Uterus (tissue), 4 donors: ENCODE results near the gene DSG3. TPM values are rescaled to one million over a fixed set of nuclear protein-coding genes. Genes with fewer than 3 reads are reported as not detected.

Experiments used
- DNase-seq, 2 donors: peaks; one replicate each; pipeline ENCODE4 v3.0.0-alpha.2; 2019 to 2020
- H3K27ac ChIP-seq, 2 donors: fragments of 200-600 bp; sonication (generic); 1 replicate in 1 of 2; 2 replicates in 1 of 2; pipeline ENCODE4 v1.5.1; 2016 to 2018
- H3K27me3 ChIP-seq, 2 donors: fragments of 200-600 bp; sonication (generic); one replicate each; pipeline ENCODE4 v1.5.1; 2018 to 2019; ENCODE audit warnings: control low read depth in 1 of 2
- H3K36me3 ChIP-seq, 2 donors: fragments of 200-600 bp; sonication (generic); one replicate each; pipeline ENCODE4 v1.5.1; 2019; ENCODE audit warnings: control low read depth in 1 of 2
- H3K4me1 ChIP-seq, 2 donors: fragments of 200-600 bp; sonication (generic); one replicate each; pipeline ENCODE4 v1.5.1; 2018 to 2019; ENCODE audit warnings: control low read depth in 1 of 2
- H3K4me3 ChIP-seq, 2 donors: fragments of 200-600 bp; sonication (generic); 1 replicate in 1 of 2; 2 replicates in 1 of 2; pipeline ENCODE4 v1.5.1; 2018 to 2019; ENCODE audit warnings: mild to moderate bottlenecking in 1 of 2
- H3K9me3 ChIP-seq, 2 donors: fragments of 200-600 bp; sonication (generic); one replicate each; pipeline ENCODE4 v1.5.1; 2019; ENCODE audit warnings: control low read depth in 1 of 2
- POLR2A ChIP-seq, 2 donors: fragments of 450-650 bp; IDR thresholded peaks; one replicate each; pipeline ENCODE4 v1.6.1; 2016; ENCODE audit warnings: antibody characterized with exemption in 2 of 2, mild to moderate bottlenecking in 1 of 2, moderate library complexity in 1 of 2
- intact Hi-C: fragments of 100-400 bp; cut with DNase I; formaldehyde crosslinking; loops from one replicate; pipeline ENCODE4 v1.15.1; 2023; ENCODE audit warnings: low total_unique reads
- total RNA-seq, 4 donors: library from RNA; depleted of rRNA in 3 of 4; stranded (reverse); fragments of >200 nt in 3 of 4; gene quantifications; one replicate each; pipeline versions ENCODE4 v1.1.0 to v1.2.4, GENCODE V29; 2014 to 2023
- TF ChIP-seq, protein P1 (sequence below), 4 experiments: fragments of 200-600 bp in 2 of 4; fragments of 450-650 bp in 2 of 4; sonication (generic) in 2 of 4; IDR thresholded peaks; one replicate each; pipeline ENCODE4 v1.5.1; 2016 to 2019; ENCODE audit warnings: antibody characterized with exemption in 4 of 4, mild to moderate bottlenecking in 2 of 4, moderate library complexity in 1 of 4
- donor health status: DM: yes; HTN: yes; CAD: no.

The DSG3 gene
- total RNA-seq, 4 donors from 2014 or later = 0.07 to 0.12 TPM; not detected in 2

DNA sequence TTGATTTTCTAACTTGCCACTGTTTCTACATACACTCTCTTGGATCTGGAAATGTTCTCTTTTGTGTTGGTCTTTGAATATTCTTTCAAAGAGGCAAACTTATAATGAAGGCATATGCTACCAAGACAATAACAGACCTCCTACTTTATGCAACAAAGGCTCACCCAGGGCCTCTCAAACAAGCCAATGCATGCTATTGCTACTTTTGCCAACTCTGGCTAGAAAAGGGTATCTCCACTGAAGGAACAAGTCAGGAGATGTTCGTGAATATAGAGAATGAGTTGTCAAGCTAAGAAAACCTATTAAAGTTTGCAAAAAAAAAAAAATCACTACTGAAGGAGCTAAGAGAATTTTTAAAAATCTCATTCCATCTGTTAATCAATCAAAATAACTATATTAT is 34.5 kb downstream of the DSG3 start:
- no peaks in the 10 kb centered on the region for H3K27me3 ChIP-seq
- H3K9me3 ChIP-seq = no peaks in the 10 kb centered on the region
- H3K36me3 ChIP-seq = no peaks in the 10 kb centered on the region
- H3K4me3 ChIP-seq = no peak overlapping the region
- no peak for DNase-seq
- intact Hi-C loops = no loop called here
- no peaks in the 10 kb centered on the region for H3K4me1 ChIP-seq
- TF ChIP-seq, protein P1, sequence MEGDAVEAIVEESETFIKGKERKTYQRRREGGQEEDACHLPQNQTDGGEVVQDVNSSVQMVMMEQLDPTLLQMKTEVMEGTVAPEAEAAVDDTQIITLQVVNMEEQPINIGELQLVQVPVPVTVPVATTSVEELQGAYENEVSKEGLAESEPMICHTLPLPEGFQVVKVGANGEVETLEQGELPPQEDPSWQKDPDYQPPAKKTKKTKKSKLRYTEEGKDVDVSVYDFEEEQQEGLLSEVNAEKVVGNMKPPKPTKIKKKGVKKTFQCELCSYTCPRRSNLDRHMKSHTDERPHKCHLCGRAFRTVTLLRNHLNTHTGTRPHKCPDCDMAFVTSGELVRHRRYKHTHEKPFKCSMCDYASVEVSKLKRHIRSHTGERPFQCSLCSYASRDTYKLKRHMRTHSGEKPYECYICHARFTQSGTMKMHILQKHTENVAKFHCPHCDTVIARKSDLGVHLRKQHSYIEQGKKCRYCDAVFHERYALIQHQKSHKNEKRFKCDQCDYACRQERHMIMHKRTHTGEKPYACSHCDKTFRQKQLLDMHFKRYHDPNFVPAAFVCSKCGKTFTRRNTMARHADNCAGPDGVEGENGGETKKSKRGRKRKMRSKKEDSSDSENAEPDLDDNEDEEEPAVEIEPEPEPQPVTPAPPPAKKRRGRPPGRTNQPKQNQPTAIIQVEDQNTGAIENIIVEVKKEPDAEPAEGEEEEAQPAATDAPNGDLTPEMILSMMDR (IDR thresholded peaks at IDR 0.05) = no peak
- no peak for TF ChIP-seq POLR2A (IDR thresholded peaks at IDR 0.05)
- no peak overlapping the region for H3K27ac ChIP-seq

DNA sequence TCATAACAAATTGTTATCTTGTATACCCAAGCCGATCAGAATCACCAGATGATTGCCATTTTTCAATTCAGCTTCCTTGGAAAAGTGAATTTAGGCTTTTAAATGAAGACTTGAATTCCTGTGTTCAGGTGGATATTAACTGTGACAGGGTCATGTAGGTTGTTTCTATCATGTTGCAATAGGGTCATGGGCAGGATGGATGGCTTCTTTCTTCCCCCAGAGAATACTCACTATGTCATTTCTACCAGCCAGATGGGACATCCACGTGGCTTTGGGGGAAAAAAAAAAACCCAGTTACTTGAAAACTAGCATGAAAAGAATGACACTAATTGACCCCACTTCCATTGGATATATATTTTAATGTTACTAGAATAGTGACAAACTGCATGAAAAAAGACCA is 35.9 kb downstream of the DSG3 start:
- no peak for DNase-seq
- no peaks in the 10 kb centered on the region for H3K9me3 ChIP-seq
- H3K4me1 ChIP-seq = no peaks in the 10 kb centered on the region
- H3K4me3 ChIP-seq = no peak overlapping the region
- no peak overlapping the region for H3K27ac ChIP-seq
- H3K27me3 ChIP-seq = no peaks in the 10 kb centered on the region
- H3K36me3 ChIP-seq = no peaks in the 10 kb centered on the region
- intact Hi-C loops = no loop called here
- TF ChIP-seq, protein P1 (IDR thresholded peaks at IDR 0.05) = no peak
- TF ChIP-seq POLR2A (IDR thresholded peaks at IDR 0.05) = no peak

DNA sequence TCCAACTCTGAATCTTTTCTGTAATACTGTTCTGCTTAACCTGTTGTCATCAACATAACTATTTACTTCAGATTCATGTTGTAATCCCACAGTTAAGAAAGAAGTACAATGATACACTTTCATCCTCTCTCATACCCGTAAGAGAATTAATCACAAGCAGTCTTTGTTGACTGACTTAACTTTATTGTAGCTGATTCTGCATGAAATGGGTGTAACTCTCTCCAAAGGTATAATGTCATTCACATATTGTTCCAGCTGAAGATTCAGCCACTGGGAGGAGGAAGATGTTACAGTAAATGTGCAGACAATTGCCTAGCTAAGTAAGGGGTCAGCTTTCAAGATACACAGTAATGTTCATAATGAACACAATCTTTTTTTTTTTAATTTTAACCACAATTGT is 36.9 kb downstream of the DSG3 start:
- intact Hi-C loops = no loop called here
- Histone ChIP-seq H3K4me3 (no peak overlapping the region), H3K36me3 (no peaks in the 10 kb centered on the region), H3K4me1 (no peaks in the 10 kb centered on the region), H3K27me3 (no peaks in the 10 kb centered on the region), H3K27ac (no peak overlapping the region), H3K9me3 (no peaks in the 10 kb centered on the region)
- no peak for DNase-seq
- TF ChIP-seq, protein P1 (IDR thresholded peaks at IDR 0.05) = no peak
- TF ChIP-seq POLR2A (IDR thresholded peaks at IDR 0.05) = no peak

DNA sequence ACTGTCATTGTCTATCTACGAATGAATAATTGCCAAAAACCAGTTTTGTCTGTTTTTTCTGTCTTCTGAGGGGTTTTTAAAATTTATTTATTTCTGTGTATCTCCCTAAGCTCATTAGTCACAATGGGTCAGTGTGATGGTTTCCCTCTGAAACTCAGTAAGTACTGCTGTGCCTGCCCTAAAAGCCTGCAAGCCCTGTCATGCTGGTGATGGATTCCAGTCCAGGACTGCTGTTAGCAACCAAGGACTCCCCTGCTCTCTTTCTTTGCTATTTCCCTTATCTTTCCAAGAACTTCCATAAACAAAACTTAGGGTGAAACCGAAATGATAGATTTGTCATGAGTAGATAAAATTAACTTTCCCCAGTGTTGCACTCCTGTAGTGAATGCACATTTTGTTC is 38.6 kb downstream of the DSG3 start:
- intact Hi-C loops = no loop called here
- DNase-seq = peak; percentile 40 to 65
- no peak overlapping the region for H3K4me3 ChIP-seq
- H3K27ac ChIP-seq = peak overlapping the region in 1 of 2 donors; percentile 5
- no peaks in the 10 kb centered on the region for H3K4me1 ChIP-seq
- no peaks in the 10 kb centered on the region for H3K27me3 ChIP-seq
- H3K36me3 ChIP-seq = no peaks in the 10 kb centered on the region
- no peaks in the 10 kb centered on the region for H3K9me3 ChIP-seq
- TF ChIP-seq POLR2A (IDR thresholded peaks at IDR 0.05) = no peak

DNA sequence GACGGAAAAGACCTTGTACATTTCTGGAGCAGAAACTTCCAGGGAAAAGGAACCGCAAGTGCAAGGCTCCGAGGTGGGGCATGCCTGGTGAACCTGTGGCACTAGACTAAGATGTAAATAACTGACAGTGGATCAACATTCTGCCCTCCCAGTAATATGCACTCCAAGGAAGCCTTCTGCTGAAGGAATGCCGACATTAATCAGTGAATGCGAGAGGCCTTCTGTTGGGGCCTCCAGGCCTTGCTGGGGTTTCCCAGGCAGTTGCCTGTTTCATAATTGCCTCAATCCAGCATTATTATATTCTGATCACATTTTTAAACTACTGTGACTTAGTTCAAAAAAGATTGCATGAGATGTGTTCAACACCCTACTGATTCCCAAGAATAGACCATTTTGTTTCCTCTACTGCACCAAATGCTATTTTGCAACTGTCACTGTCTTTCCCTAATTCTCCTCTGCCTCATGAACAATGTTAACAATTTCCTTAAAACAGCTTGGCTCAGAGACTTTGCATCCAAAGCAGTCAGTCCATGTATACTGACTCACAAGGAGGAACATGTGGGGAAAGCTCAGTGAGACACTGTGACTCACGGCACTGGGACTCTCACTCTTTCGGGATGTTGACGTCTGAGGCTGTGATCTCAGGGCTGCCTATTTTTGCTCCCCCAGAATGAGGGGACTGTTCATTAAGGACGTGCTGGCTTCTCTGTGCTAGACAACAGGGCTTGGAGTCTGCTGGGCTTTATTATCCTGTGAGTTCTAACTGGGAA is 39.9 kb downstream of the DSG3 start:
- Histone ChIP-seq H3K27ac (peak overlapping the region in 1 of 2 donors; percentile 5), H3K27me3 (no peaks in the 10 kb centered on the region), H3K4me1 (no peaks in the 10 kb centered on the region), H3K36me3 (no peaks in the 10 kb centered on the region), H3K9me3 (no peaks in the 10 kb centered on the region), H3K4me3 (no peak overlapping the region)
- DNase-seq = no peak
- no peak for TF ChIP-seq POLR2A (IDR thresholded peaks at IDR 0.05)
- TF ChIP-seq, protein P1 (IDR thresholded peaks at IDR 0.05) = no peak
- intact Hi-C loops = no loop called here
